SK-N-SH (cell line): ENCODE results near the gene APH1B. TPM values are rescaled to one million over a fixed set of nuclear protein-coding genes. Genes with fewer than 3 reads are reported as not detected.

Experiments
- CTCF ChIA-PET: fragments of 300-600, 350-600 bp; formaldehyde crosslinking; extraction: SDS; loops from one replicate; lab custom pipeline; 2021; lab: Yijun Ruan, JAX
- POLR2A ChIA-PET: fragments of 350-600 bp; sonication (Branson Sonifier 250); formaldehyde crosslinking; extraction: SDS; loops from one replicate; lab custom pipeline; 2020; ENCODE audit warnings: antibody characterized with exemption, inconsistent platforms; lab: Yijun Ruan, JAX
- DNase-seq: peaks from one replicate; pipeline ENCODE4 v3.0.0; 2012
- H2AFZ ChIP-seq: fragments of 200-600 bp; sonication (generic); 2 replicates; pipeline ENCODE4 v1.8.1; 2016; ENCODE audit warnings: antibody characterized with exemption, mild to moderate bottlenecking, low read depth
- H3F3A ChIP-seq: fragments of 200-600 bp; sonication (generic); replicated peaks from 2 replicates; pipeline ENCODE3; 2016; ENCODE audit warnings: antibody characterized with exemption, mild to moderate bottlenecking; ENCODE audit not compliant: insufficient read depth
- H3K27ac ChIP-seq, 2 experiments: fragments of 200-500 bp in 1 of 2; fragments of 200-600 bp in 1 of 2; sonication (Bioruptor generic) in 1 of 2; sonication (generic), shearing (Covaris generic) in 1 of 2; 2 replicates each; pipeline versions ENCODE4 v1.5.1 to v1.6.1; 2014 to 2016; ENCODE audit warnings: low read depth in 2 of 2, inconsistent platforms in 1 of 2, low read length in 1 of 2, mild to moderate bottlenecking in 1 of 2, mixed read lengths in 1 of 2
- H3K27me3 ChIP-seq: fragments of 200-600 bp; sonication (generic), shearing (Covaris generic); 2 replicates; pipeline ENCODE4 v1.6.1; 2016; ENCODE audit warnings: mixed run types; ENCODE audit not compliant: insufficient read depth
- H3K36me3 ChIP-seq, 2 experiments: fragments of 200-500 bp in 1 of 2; fragments of 200-600 bp in 1 of 2; sonication (Bioruptor generic) in 1 of 2; sonication (generic) in 1 of 2; replicated peaks in 1 of 2; 2 replicates each; pipeline versions ENCODE3 to v1.5.1; 2014 to 2016; ENCODE audit warnings: low read length in 1 of 2, mild to moderate bottlenecking in 1 of 2; ENCODE audit not compliant: insufficient read depth in 2 of 2, control insufficient read depth in 1 of 2
- H3K4me1 ChIP-seq, 2 experiments: fragments of 200-500 bp in 1 of 2; fragments of 200-600 bp in 1 of 2; sonication (Bioruptor generic) in 1 of 2; sonication (generic), shearing (Covaris generic) in 1 of 2; 2 replicates each; pipeline versions ENCODE4 v1.5.1 to v1.6.1; 2014 to 2016; ENCODE audit warnings: low read depth in 1 of 2, low read length in 1 of 2, mixed run types in 1 of 2; ENCODE audit not compliant: insufficient read depth in 2 of 2, control insufficient read depth in 1 of 2
- H3K4me2 ChIP-seq: fragments of 200-600 bp; sonication (generic), shearing (Covaris generic); 2 replicates; pipeline ENCODE4 v1.6.1; 2017; ENCODE audit warnings: mixed run types
- H3K4me3 ChIP-seq, 2 experiments: fragments of 200-500 bp in 1 of 2; fragments of 200-600 bp in 1 of 2; sonication (Bioruptor generic) in 1 of 2; sonication (generic), shearing (Covaris generic) in 1 of 2; 2 replicates each; pipeline versions ENCODE4 v1.5.1 to v1.8.1; 2014 to 2016; ENCODE audit warnings: low read depth in 2 of 2, inconsistent platforms in 1 of 2, low read length in 1 of 2, mild to moderate bottlenecking in 1 of 2, mixed read lengths in 1 of 2, moderate library complexity in 1 of 2
- H3K79me2 ChIP-seq: fragments of 200-600 bp; sonication (generic); 2 replicates; pipeline ENCODE4 v1.8.1; 2017; ENCODE audit warnings: mild to moderate bottlenecking; ENCODE audit not compliant: insufficient read depth
- H3K9ac ChIP-seq: fragments of 200-600 bp; sonication (generic); 2 replicates; pipeline ENCODE4 v1.6.1; 2017; ENCODE audit warnings: mixed run types
- H3K9me2 ChIP-seq: fragments of 200-600 bp; sonication (generic); 2 replicates; pipeline ENCODE4 v1.6.1; 2017; ENCODE audit warnings: mixed run types
- H3K9me3 ChIP-seq: fragments of 200-600 bp; sonication (generic); 2 replicates; pipeline ENCODE4 v1.6.1; 2017; ENCODE audit warnings: mixed run types, mild to moderate bottlenecking, moderate library complexity
- H4K20me1 ChIP-seq: fragments of 200-600 bp; sonication (generic); 2 replicates; pipeline ENCODE4 v1.6.1; 2017; ENCODE audit warnings: mild to moderate bottlenecking, mixed run types; ENCODE audit not compliant: insufficient read depth
- ELF1 ChIP-seq: IDR thresholded peaks from 2 replicates; pipeline ENCODE4 v1.4.0; 2012
- EZH2phosphoT487 ChIP-seq: fragments of 200-600 bp; sonication (generic); IDR thresholded peaks from 2 replicates; pipeline ENCODE4 v1.6.1; 2017; ENCODE audit warnings: low read depth, mixed run types, mild to moderate bottlenecking, antibody characterized with exemption, moderate library complexity, borderline replicate concordance
- FOXJ3 ChIP-seq: sonication (generic); formaldehyde crosslinking; IDR thresholded peaks from 2 replicates; pipeline ENCODE4 v1.5.1; 2020; ENCODE audit warnings: mild to moderate bottlenecking, missing genetic modification reagents
- GATA2 ChIP-seq: sonication (generic); formaldehyde crosslinking; IDR thresholded peaks from 2 replicates; pipeline ENCODE4 v1.5.0; 2020; ENCODE audit warnings: mild to moderate bottlenecking, missing genetic modification reagents
- MEF2A ChIP-seq: IDR thresholded peaks from 2 replicates; pipeline ENCODE4 v1.4.0; 2012; ENCODE audit warnings: low read depth, borderline replicate concordance
- MXI1 ChIP-seq: IDR thresholded peaks from 2 replicates; pipeline ENCODE4 v1.6.1; 2012; ENCODE audit warnings: mild to moderate bottlenecking, low read depth, low read length, improper control_type of control experiment
- NFIC ChIP-seq: IDR thresholded peaks from 2 replicates; pipeline ENCODE4 v1.4.0; 2012; ENCODE audit warnings: borderline replicate concordance
- RFX5 ChIP-seq: IDR thresholded peaks from 2 replicates; pipeline ENCODE4 v1.6.1; 2012; ENCODE audit warnings: mild to moderate bottlenecking, improper control_type of control experiment, low read length
- RXRA ChIP-seq: IDR thresholded peaks from 2 replicates; pipeline ENCODE4 v1.4.0; 2012; ENCODE audit warnings: low read depth, mild to moderate bottlenecking, borderline replicate concordance
- TAF1 ChIP-seq: IDR thresholded peaks from 2 replicates; pipeline ENCODE4 v1.6.1; 2012; ENCODE audit warnings: low read depth, mild to moderate bottlenecking, low read length, moderate library complexity, borderline replicate concordance
- TCF12 ChIP-seq: IDR thresholded peaks from 2 replicates; pipeline ENCODE4 v1.4.0; 2012
- YY1 ChIP-seq: IDR thresholded peaks from 2 replicates; pipeline ENCODE4 v1.4.0; 2012; ENCODE audit warnings: low read depth, mild to moderate bottlenecking
- WGBS: methylation state at CpG from one replicate; pipeline ENCODE4 v1.1.6; 2017; ENCODE audit warnings: low lambda C conversion rate; 5-methylcytosine and 5-hydroxymethylcytosine counted together
- polyA plus RNA-seq, 3 experiments: library from polyadenylated mRNA; depleted of rRNA; stranded (reverse); fragments of >200 nt; gene quantifications; 2 replicates each; pipeline ENCODE4 v1.2.3, GENCODE V29; 2012
- TF ChIP-seq, protein P1 (sequence below): fragments of 150-350 bp; IDR thresholded peaks from 2 replicates; pipeline ENCODE4 v1.6.1; 2016; ENCODE audit warnings: mild to moderate bottlenecking, low read depth, low read length
- TF ChIP-seq, protein P2 (sequence below): IDR thresholded peaks from 2 replicates; pipeline ENCODE4 v1.4.0; 2012; ENCODE audit warnings: low read depth
- TF ChIP-seq, protein P3 (sequence below): fragments of 200-600 bp; sonication (generic); IDR thresholded peaks from 2 replicates; pipeline ENCODE4 v1.6.1; 2017; ENCODE audit warnings: antibody characterized with exemption, mild to moderate bottlenecking, moderate library complexity
- TF ChIP-seq, protein P4 (sequence below): IDR thresholded peaks from 2 replicates; pipeline ENCODE4 v1.4.0; 2012; ENCODE audit warnings: low read depth, borderline replicate concordance

APH1B gene
- polyA plus RNA-seq, 1 of the 3 experiments (the other 2 are of a cell fraction), result 7.6 TPM

DNA sequence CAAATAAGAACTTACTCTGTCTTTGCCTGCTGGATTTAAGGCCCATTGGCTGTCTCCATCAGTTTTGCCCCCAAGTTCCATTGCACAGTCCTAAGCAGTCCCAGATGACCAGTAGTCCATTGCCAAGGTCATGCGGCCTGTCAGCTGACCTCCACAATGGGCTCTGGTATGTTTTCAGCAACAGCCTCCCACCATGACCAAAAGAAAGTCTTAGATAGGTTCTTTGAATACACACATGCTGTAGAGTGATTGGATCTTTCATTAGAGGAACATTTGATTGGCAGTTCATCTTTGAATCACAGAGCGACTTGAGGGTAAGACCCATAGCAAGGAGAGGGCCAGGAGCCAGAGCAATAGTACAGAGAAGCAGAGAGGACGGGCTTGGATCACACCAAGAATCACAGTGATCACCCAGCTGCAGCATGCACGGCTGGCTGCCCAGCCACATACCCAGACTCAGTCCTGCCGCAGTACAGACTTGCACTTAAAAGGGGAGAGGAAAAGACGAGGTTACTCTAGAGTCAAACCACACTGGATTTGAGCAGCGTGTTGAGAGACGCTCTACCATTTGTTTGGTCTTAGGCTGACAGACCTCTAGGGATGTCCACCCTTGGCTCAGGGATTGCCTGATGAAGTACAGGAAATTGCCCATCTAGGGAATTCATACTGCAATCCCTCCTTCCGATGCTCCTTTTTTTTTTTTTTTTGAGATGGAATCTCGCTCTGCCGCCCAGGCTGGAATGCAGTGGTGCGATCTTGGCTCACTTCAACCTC is 50.4 kb downstream of the APH1B start:
- Histone ChIP-seq H3K4me3 (no peak overlapping the region), H3K9me2 (no peaks in the 10 kb centered on the region), H4K20me1 (no peaks in the 10 kb centered on the region), H3F3A (peaks cover 10% of the 10 kb centered on the region), H3K27ac (no peak overlapping the region), H3K79me2 (no peaks in the 10 kb centered on the region), H3K4me2 (no peak overlapping the region), H3K9ac (no peak overlapping the region), H3K4me1 (peaks cover 10 to 14% of the 10 kb centered on the region in 2 experiments; a peak in 3 of 4 replicates), H3K9me3 (no peaks in the 10 kb centered on the region), H2AFZ (no peak overlapping the region), H3K36me3 (peaks cover 0 to 4% of the 10 kb centered on the region in 2 experiments), H3K27me3 (no peaks in the 10 kb centered on the region)
- no peak for DNase-seq
- ChIA-PET POLR2A (no interaction called here), CTCF (interaction anchor here (1.4 kb wide), 1 partner anchor 280 kb away, joined by 3 read pairs; no protein-coding TSS in a partner anchor)
- WGBS, result 98% methylated on average over 12 of the region's 12 CpGs
- TF ChIP-seq, protein P1, sequence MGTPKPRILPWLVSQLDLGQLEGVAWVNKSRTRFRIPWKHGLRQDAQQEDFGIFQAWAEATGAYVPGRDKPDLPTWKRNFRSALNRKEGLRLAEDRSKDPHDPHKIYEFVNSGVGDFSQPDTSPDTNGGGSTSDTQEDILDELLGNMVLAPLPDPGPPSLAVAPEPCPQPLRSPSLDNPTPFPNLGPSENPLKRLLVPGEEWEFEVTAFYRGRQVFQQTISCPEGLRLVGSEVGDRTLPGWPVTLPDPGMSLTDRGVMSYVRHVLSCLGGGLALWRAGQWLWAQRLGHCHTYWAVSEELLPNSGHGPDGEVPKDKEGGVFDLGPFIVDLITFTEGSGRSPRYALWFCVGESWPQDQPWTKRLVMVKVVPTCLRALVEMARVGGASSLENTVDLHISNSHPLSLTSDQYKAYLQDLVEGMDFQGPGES, result no peak
- TF ChIP-seq, protein P2, sequence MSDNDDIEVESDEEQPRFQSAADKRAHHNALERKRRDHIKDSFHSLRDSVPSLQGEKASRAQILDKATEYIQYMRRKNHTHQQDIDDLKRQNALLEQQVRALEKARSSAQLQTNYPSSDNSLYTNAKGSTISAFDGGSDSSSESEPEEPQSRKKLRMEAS, result no peak
- TF ChIP-seq ELF1, result no peak
- no peak for TF ChIP-seq TAF1
- TF ChIP-seq RXRA, result no peak
- no peak for TF ChIP-seq MEF2A
- no peak for TF ChIP-seq FOXJ3 (CRISPR knock-in tag)
- TF ChIP-seq, protein P3, sequence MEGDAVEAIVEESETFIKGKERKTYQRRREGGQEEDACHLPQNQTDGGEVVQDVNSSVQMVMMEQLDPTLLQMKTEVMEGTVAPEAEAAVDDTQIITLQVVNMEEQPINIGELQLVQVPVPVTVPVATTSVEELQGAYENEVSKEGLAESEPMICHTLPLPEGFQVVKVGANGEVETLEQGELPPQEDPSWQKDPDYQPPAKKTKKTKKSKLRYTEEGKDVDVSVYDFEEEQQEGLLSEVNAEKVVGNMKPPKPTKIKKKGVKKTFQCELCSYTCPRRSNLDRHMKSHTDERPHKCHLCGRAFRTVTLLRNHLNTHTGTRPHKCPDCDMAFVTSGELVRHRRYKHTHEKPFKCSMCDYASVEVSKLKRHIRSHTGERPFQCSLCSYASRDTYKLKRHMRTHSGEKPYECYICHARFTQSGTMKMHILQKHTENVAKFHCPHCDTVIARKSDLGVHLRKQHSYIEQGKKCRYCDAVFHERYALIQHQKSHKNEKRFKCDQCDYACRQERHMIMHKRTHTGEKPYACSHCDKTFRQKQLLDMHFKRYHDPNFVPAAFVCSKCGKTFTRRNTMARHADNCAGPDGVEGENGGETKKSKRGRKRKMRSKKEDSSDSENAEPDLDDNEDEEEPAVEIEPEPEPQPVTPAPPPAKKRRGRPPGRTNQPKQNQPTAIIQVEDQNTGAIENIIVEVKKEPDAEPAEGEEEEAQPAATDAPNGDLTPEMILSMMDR, result no peak
- no peak for TF ChIP-seq MXI1
- TF ChIP-seq, protein P4, sequence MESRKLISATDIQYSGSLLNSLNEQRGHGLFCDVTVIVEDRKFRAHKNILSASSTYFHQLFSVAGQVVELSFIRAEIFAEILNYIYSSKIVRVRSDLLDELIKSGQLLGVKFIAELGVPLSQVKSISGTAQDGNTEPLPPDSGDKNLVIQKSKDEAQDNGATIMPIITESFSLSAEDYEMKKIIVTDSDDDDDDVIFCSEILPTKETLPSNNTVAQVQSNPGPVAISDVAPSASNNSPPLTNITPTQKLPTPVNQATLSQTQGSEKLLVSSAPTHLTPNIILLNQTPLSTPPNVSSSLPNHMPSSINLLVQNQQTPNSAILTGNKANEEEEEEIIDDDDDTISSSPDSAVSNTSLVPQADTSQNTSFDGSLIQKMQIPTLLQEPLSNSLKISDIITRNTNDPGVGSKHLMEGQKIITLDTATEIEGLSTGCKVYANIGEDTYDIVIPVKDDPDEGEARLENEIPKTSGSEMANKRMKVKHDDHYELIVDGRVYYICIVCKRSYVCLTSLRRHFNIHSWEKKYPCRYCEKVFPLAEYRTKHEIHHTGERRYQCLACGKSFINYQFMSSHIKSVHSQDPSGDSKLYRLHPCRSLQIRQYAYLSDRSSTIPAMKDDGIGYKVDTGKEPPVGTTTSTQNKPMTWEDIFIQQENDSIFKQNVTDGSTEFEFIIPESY, result no peak
- no peak for TF ChIP-seq EZH2phosphoT487
- no peak for TF ChIP-seq YY1
- TF ChIP-seq NFIC, result no peak
- no peak for TF ChIP-seq RFX5
- TF ChIP-seq TCF12, result no peak
- TF ChIP-seq GATA2, result no peak
